Heart left ventricle (tissue), 16 donors: ENCODE measurements around the gene DNAH17. TPM values are rescaled to one million over a fixed set of nuclear protein-coding genes. Genes with fewer than 3 reads are reported as not detected.

Source experiments
- ATAC-seq, 4 donors: fragments of 200-7000 bp; cut with Tn5 transposase; one replicate each; pipeline ENCODE4 v1.9.1; 2020 to 2022; ENCODE audit warnings: moderate library complexity in 4 of 4, mild to moderate bottlenecking in 3 of 4, moderate number of reproducible peaks in 1 of 4
- DNase-seq, 5 donors: peaks; one replicate each; pipeline ENCODE4 v3.0.0-alpha.2; 2020
- H3K27ac ChIP-seq, 12 donors: fragments of 200-600 bp; sonication (generic) in 4 of 12; one replicate each; pipeline versions ENCODE4 v1.5.0 to v1.8.0; 2016 to 2022; ENCODE audit warnings: mild to moderate bottlenecking in 2 of 12
- H3K27me3 ChIP-seq, 9 donors: fragments of 200-600 bp; sonication (generic) in 2 of 9; one replicate each; pipeline versions ENCODE4 v1.5.1 to v1.8.0; 2016 to 2022; ENCODE audit warnings: mild to moderate bottlenecking in 3 of 9
- H3K36me3 ChIP-seq, 9 donors: fragments of 200-600 bp; sonication (generic) in 2 of 9; one replicate each; pipeline versions ENCODE4 v1.5.0 to v1.8.0; 2018 to 2022; ENCODE audit warnings: mild to moderate bottlenecking in 2 of 9
- H3K4me1 ChIP-seq, 12 donors: fragments of 200-600 bp; sonication (generic) in 4 of 12; one replicate each; pipeline versions ENCODE4 v1.5.0 to v1.8.0; 2016 to 2022; ENCODE audit warnings: mild to moderate bottlenecking in 3 of 12
- H3K4me3 ChIP-seq, 12 donors: fragments of 200-600 bp; sonication (generic) in 4 of 12; one replicate each; pipeline versions ENCODE4 v1.5.0 to v1.8.0; 2017 to 2022; ENCODE audit warnings: mild to moderate bottlenecking in 9 of 12, moderate library complexity in 4 of 12
- H3K9me3 ChIP-seq, 12 donors: fragments of 200-600 bp; sonication (generic) in 4 of 12; one replicate each; pipeline versions ENCODE4 v1.5.0 to v1.8.0; 2016 to 2022; ENCODE audit warnings: mild to moderate bottlenecking in 1 of 12
- POLR2A ChIP-seq, 2 donors: fragments of 450-650 bp; IDR thresholded peaks; one replicate each; pipeline ENCODE4 v1.6.1; 2017; ENCODE audit warnings: antibody characterized with exemption in 2 of 2, mild to moderate bottlenecking in 2 of 2, moderate library complexity in 2 of 2
- WGBS, 4 donors: extraction: QIAGEN DNeasy Blood & Tissue Kit in 2 of 4; methylation state at CpG; one replicate each; pipeline versions ENCODE4 v1.1.5 to v1.1.7; 2013 to 2018; 5-methylcytosine and 5-hydroxymethylcytosine counted together
- intact Hi-C, 10 donors: fragments of 100-400 bp; cut with DNase I; formaldehyde crosslinking; loops; one replicate each; pipeline versions ENCODE4 v1.11.1 to v1.14.2; 2022
- polyA plus RNA-seq, 2 donors: library from polyadenylated mRNA; stranded (reverse); fragments of 200-250 nt; gene quantifications; one replicate each; pipeline ENCODE4 v1.2.3, GENCODE V29; 2013
- total RNA-seq, 9 donors: library from RNA; depleted of rRNA in 2 of 9; stranded (reverse); fragments of >200 nt in 2 of 9; fragmentation: NEBNext Ultra II Directional in 3 of 9; extraction: Animal tissue kit (Norgen Biotek cat#: 25700) in 3 of 9; gene quantifications; one replicate each; pipeline versions ENCODE4 v1.1.0 to v1.2.4, GENCODE V29; 2016 to 2023
- TF ChIP-seq, protein P1 (sequence below), 12 donors: fragments of 200-600 bp; sonication (generic) in 4 of 12; IDR thresholded peaks; one replicate each; pipeline versions ENCODE4 v1.5.0 to v1.8.0; 2018 to 2022; ENCODE audit warnings: antibody characterized with exemption in 12 of 12, mild to moderate bottlenecking in 5 of 12
- donor health status: ischemic (EF 13 %, LVEDD 7.1; RV severe dilation, severe dysfunction).
- donor health status: healthy with polysubstance abuse.
- donor health status: DM: no; HTN: yes; CAD: no.
- donor health status: DM: no; HTN: no; CAD: no.
- donor health status: ischemic (EF 25% LVEDD 6.9; RV normal size, moderate dysfunction).
- donor health status: ischemic (EF 25% LVEDD 5.7; RV mildly dilated, moderate dysfunction).
- donor health status: healthy.
- donor health status: DM: yes; HTN: yes; CAD: no.
- donor health status: ischemic (EF 35%, LVEDD 5.7; RV mildly dilated, moderate dysfunction).
- donor health status: nonischemic (EF 11% LVEDD 7.7; RV severe dilation, severe dysfunction).
- donor health status: DM: yes; HTN: yes; CAD: no.
- donor health status: PGD.
- donor health status: ischemic (EF 29% LVEDD 5.4; RV normal size, mild dysfunction).
- donor health status: nonischemic (EF 23%, LVEDD 6.1; RV moderate dilation, normal function).

DNAH17 gene
- total and polyA plus RNA-seq, 11 donors, result 0.02 to 0.63 (median 0.17) TPM; not detected in 4

DNA sequence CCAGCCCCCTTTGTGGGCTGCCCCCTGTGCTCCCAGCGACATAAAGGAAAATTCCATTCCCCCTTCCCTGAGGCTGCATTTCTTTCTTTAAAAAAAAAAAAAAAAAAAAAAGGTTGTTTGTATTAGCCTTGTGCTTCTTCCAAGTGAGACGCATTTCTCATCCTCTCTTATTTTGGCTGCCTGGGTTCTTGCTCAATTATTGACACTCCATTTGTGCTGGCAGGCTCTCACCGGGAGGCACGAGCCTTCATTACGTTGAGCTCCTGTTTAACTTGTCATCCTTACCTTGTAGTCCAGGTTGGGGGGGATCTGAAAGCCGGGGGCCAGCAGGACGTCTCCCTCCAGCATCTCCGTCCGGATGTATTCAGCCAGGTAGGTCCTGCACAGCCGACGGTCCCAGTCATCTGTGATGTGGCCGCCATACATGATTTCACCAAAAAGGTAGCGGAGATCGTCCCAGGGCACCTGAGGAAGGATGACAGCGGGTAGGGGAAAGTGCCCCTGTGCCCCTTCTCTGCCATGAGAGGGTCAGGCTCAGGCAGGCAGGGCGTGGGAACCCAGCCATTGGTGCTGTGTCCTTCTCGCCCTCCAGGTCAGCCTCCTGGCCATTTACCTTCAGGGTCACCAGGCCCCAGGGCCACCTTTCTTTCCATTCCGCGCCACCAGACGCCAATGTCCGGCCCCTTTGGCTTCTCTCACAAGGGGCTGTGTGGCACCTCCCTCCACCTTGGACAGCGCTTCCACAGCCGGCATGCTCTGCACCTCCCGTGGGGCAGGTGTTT, 148.2 kb downstream of the DNAH17 start:
- 89 to 92% (median 90%) methylated on average over 23 to 24 of the region's 24 CpGs for WGBS, 4 donors
- no peak for TF ChIP-seq POLR2A (IDR thresholded peaks at IDR 0.05)
- TF ChIP-seq, protein P1, sequence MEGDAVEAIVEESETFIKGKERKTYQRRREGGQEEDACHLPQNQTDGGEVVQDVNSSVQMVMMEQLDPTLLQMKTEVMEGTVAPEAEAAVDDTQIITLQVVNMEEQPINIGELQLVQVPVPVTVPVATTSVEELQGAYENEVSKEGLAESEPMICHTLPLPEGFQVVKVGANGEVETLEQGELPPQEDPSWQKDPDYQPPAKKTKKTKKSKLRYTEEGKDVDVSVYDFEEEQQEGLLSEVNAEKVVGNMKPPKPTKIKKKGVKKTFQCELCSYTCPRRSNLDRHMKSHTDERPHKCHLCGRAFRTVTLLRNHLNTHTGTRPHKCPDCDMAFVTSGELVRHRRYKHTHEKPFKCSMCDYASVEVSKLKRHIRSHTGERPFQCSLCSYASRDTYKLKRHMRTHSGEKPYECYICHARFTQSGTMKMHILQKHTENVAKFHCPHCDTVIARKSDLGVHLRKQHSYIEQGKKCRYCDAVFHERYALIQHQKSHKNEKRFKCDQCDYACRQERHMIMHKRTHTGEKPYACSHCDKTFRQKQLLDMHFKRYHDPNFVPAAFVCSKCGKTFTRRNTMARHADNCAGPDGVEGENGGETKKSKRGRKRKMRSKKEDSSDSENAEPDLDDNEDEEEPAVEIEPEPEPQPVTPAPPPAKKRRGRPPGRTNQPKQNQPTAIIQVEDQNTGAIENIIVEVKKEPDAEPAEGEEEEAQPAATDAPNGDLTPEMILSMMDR (IDR thresholded peaks at IDR 0.05), result no peak
- Histone ChIP-seq H3K27me3 (no peaks in the 10 kb centered on the region), H3K27ac (no peak overlapping the region), H3K4me1 (peaks cover 0 to 12% (median 0%) of the 10 kb centered on the region in 12 donors), H3K9me3 (no peaks in the 10 kb centered on the region), H3K4me3 (no peak overlapping the region), H3K36me3 (peaks cover 0 to 60% (median 40%) of the 10 kb centered on the region in 9 donors)
- intact Hi-C loops, result loop anchor here in 5 of 10 donors (10.0 kb wide), 1 partner anchor 314 kb away; no protein-coding TSS in a partner anchor
- DNase-seq, result no peak
- ATAC-seq, result no peak

DNA sequence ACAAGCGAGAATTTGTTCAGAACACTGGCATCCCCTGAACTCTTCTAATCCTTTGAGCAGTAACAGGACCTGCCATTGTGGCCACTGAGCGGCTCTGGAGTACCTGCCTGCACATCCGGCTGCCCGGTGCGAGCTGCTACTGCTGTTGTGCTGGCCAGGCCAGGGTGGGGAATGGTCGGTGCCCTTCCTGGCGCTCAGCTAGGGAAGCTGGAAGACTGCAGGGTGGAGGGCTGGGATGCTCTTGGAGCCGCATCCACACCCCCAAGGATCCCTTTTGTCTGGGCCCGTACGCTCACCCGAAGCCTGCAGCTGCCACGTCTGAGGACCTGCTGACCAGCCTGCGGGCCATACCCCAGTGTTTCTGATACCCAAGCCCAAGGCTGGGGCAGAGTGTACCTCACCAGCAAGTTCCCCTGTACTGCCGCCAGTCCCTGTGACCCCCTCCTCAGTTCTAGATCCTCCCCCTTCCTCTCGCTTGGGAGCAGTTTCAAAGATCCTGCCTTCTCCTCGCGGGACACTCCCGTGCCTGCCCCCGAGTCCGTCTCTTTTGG, 149.1 kb downstream of the DNAH17 start:
- no peak overlapping the region for H3K27ac ChIP-seq
- intact Hi-C loops, result loop anchor here in 5 of 10 donors (10.0 kb wide), 1 partner anchor 313 kb away; no protein-coding TSS in a partner anchor

DNA sequence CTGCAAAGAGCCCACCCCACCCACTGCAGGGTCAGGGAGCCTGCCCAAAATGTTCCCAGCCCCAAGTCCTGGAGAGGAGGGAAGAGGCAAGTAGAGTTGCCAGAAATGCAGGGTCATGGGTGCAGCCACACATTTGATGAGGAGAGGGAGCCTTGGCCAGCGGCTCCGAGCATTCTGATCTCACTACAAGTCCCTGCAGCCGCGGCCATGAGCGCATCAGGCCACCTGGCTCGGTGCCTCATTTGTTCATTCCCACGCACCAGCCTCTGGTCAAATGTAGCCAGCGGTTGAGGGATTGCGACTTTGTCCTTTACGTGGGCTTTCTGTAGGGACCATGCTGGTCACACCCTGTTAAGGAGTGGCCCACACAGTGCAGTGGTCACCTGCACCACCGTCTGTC, 150.1 kb downstream of the DNAH17 start:
- H3K4me3 ChIP-seq, result no peak overlapping the region
- H3K36me3 ChIP-seq, result peaks cover 0 to 77% (median 51%) of the 10 kb centered on the region in 9 donors
- peaks cover 0 to 10% (median 0%) of the 10 kb centered on the region in 12 donors for H3K4me1 ChIP-seq
- H3K27me3 ChIP-seq, result no peaks in the 10 kb centered on the region
- TF ChIP-seq, protein P1 (IDR thresholded peaks at IDR 0.05), result no peak
- no peak for TF ChIP-seq POLR2A (IDR thresholded peaks at IDR 0.05)
- DNase-seq (no peak), ATAC-seq (no peak)
- 89 to 95% (median 90%) methylated on average over 11 of the region's 11 CpGs for WGBS, 4 donors
- H3K9me3 ChIP-seq, result no peaks in the 10 kb centered on the region
- intact Hi-C loops, result loop anchor here in 5 of 10 donors (10.0 kb wide), 1 partner anchor 312 kb away; no protein-coding TSS in a partner anchor
- H3K27ac ChIP-seq, result no peak overlapping the region

More for the DNA sequence above, 149.1 kb downstream of the DNAH17 start:
- Histone ChIP-seq H3K36me3 (peaks cover 0 to 69% (median 47%) of the 10 kb centered on the region in 9 donors), H3K27me3 (no peaks in the 10 kb centered on the region), H3K4me3 (no peak overlapping the region), H3K9me3 (no peaks in the 10 kb centered on the region), H3K4me1 (peaks cover 0 to 12% (median 0%) of the 10 kb centered on the region in 12 donors)
- ATAC-seq, result no peak
- DNase-seq, result peak in 1 of 5 donors; percentile 9
- WGBS, 4 donors, result 88 to 93% (median 89%) methylated on average over 13 to 20 of the region's 20 CpGs
- TF ChIP-seq, protein P1 (IDR thresholded peaks at IDR 0.05), result no peak
- no peak for TF ChIP-seq POLR2A (IDR thresholded peaks at IDR 0.05)

DNA sequence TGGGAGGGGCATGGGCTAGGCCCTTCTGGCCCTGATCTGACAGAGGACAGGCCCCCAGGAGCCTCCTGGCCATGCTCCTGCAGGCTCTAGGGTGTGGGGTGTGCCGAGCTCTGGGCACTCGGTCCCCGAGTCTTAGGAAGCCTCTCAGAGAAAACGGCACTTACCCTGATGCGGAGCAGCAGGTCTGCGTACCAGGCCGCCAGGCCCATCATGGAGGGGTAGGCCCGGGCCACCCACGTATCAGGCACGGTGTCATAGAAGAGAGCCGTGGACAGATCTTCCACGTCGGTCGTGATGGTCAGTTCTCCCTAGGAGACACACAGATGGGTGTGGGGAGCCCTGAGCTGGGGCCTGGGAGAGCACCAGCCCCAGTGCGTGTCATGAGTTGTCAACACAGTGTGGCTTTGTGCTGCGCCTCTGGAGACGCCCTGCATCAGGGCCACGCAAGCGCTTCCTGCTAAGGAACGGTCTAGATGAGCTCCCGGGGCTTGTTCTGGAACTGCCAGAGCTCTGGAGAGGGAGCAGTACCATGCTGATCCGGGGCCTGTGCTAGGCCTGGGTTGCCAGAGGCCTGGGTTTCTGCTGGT, 150.8 kb downstream of the DNAH17 start:
- Histone ChIP-seq H3K4me1 (peaks cover 0 to 17% (median 6%) of the 10 kb centered on the region in 12 donors), H3K9me3 (no peaks in the 10 kb centered on the region), H3K27ac (no peak overlapping the region), H3K36me3 (peaks cover 0 to 85% (median 56%) of the 10 kb centered on the region in 9 donors), H3K27me3 (no peaks in the 10 kb centered on the region), H3K4me3 (no peak overlapping the region)
- intact Hi-C loops, result loop anchor here in 5 of 10 donors (10.0 kb wide), 1 partner anchor 312 kb away; no protein-coding TSS in a partner anchor
- 83 to 87% (median 86%) methylated on average over 20 to 22 of the region's 22 CpGs for WGBS, 4 donors
- ATAC-seq, result no peak
- TF ChIP-seq, protein P1 (IDR thresholded peaks at IDR 0.05), result no peak
- no peak for TF ChIP-seq POLR2A (IDR thresholded peaks at IDR 0.05)
- no peak for DNase-seq
